WTC11 (cell line): Measurements from ENCODE around the gene NCOA1. TPM values are rescaled to one million over a fixed set of nuclear protein-coding genes. Genes with fewer than 3 reads are reported as not detected.

Experiments
- ATAC-seq: fragments of 200-7000 bp; cut with Tn5 transposase; 2 replicates; pipeline ENCODE4 v1.10.0; 2021; ENCODE audit warnings: mild to moderate bottlenecking, moderate library complexity
- CTCF ChIA-PET: fragments of 300-600 bp; sonication (Branson Sonifier 250); formaldehyde crosslinking; loops from one replicate; lab custom pipeline; 2021; ENCODE audit warnings: antibody characterized with exemption; lab: Charles Lee
- POLR2A ChIA-PET: fragments of 350-600 bp; sonication (Branson Sonifier 250); formaldehyde crosslinking; loops from one replicate; lab custom pipeline; 2021; ENCODE audit warnings: antibody characterized with exemption; lab: Charles Lee
- DNase-seq: peaks from one replicate; pipeline ENCODE4 v3.0.0; 2021; ENCODE audit warnings: low spot score
- H3K27ac Mint-ChIP-seq: 2 replicates; pipeline ENCODE4 v1.8.0; 2021; ENCODE audit warnings: mixed read lengths
- H3K27me3 Mint-ChIP-seq: 2 replicates; pipeline ENCODE4 v1.8.0; 2021; ENCODE audit warnings: low read depth, mild to moderate bottlenecking, moderate library complexity, mixed read lengths
- H3K36me3 Mint-ChIP-seq: 2 replicates; pipeline ENCODE4 v1.8.0; 2021; ENCODE audit warnings: mixed read lengths
- H3K4me1 Mint-ChIP-seq: 2 replicates; pipeline ENCODE4 v1.8.0; 2022; ENCODE audit warnings: mixed read lengths
- H3K4me3 Mint-ChIP-seq: 2 replicates; pipeline ENCODE4 v1.8.0; 2021; ENCODE audit warnings: mild to moderate bottlenecking, moderate library complexity, mixed read lengths
- H3K9me3 Mint-ChIP-seq: 2 replicates; pipeline ENCODE4 v1.8.0; 2021; ENCODE audit warnings: mixed read lengths
- EMX1 ChIP-seq: fragments of 250-450 bp; sonication (Bioruptor Pico); IDR thresholded peaks from 2 replicates; pipeline ENCODE4 v1.8.0; 2021; ENCODE audit warnings: mild to moderate bottlenecking
- FOXK1 ChIP-seq: sonication (generic); formaldehyde crosslinking; IDR thresholded peaks from 2 replicates; pipeline ENCODE4 v1.8.0; 2022; ENCODE audit warnings: mild to moderate bottlenecking, moderate library complexity, missing genetic modification reagents
- NFE2L1 ChIP-seq: sonication (generic); formaldehyde crosslinking; IDR thresholded peaks from 2 replicates; pipeline ENCODE4 v1.8.1; 2023; ENCODE audit warnings: missing genetic modification reagents
- NR1H2 ChIP-seq: sonication (generic); formaldehyde crosslinking; IDR thresholded peaks from 2 replicates; pipeline ENCODE4 v1.9.0; 2021; ENCODE audit warnings: mild to moderate bottlenecking, moderate library complexity, missing genetic modification reagents
- RORB ChIP-seq: fragments of 250-450 bp; sonication (Bioruptor Pico); IDR thresholded peaks from 2 replicates; pipeline ENCODE4 v1.9.0; 2021; ENCODE audit warnings: mild to moderate bottlenecking
- SOX15 ChIP-seq: fragments of 250-450 bp; sonication (Bioruptor Pico); IDR thresholded peaks from 2 replicates; pipeline ENCODE4 v1.9.0; 2021; ENCODE audit warnings: mild to moderate bottlenecking
- TEAD1 ChIP-seq: sonication (generic); formaldehyde crosslinking; IDR thresholded peaks from 2 replicates; pipeline ENCODE4 v1.8.0; 2022; ENCODE audit warnings: mild to moderate bottlenecking, missing genetic modification reagents
- ZNF121 ChIP-seq: sonication (generic); formaldehyde crosslinking; IDR thresholded peaks from 2 replicates; pipeline ENCODE4 v1.8.0; 2023; ENCODE audit warnings: missing genetic modification reagents
- ZNF671 ChIP-seq: fragments of 250-450 bp; sonication (Bioruptor Pico); IDR thresholded peaks from 2 replicates; pipeline ENCODE4 v1.8.0; 2021; ENCODE audit warnings: mild to moderate bottlenecking
- total RNA-seq: library from RNA; stranded (reverse); gene quantifications from 3 replicates; pipeline ENCODE4 v1.2.3, GENCODE V29; 2021
- TF ChIP-seq, protein P1 (sequence below): sonication (generic); formaldehyde crosslinking; IDR thresholded peaks from 2 replicates; pipeline ENCODE4 v1.8.1; 2023; ENCODE audit warnings: mild to moderate bottlenecking, missing genetic modification reagents
- TF ChIP-seq, protein P2 (sequence below): sonication (generic); formaldehyde crosslinking; IDR thresholded peaks from 2 replicates; pipeline ENCODE4 v1.8.0; 2022; ENCODE audit warnings: mild to moderate bottlenecking, missing genetic modification reagents
- TF ChIP-seq, protein P3 (sequence below): sonication (generic); formaldehyde crosslinking; conservative IDR thresholded peaks from 2 replicates; pipeline ENCODE4 v1.8.1; 2022; ENCODE audit warnings: mild to moderate bottlenecking, missing genetic modification reagents
- TF ChIP-seq, protein P4 (sequence below): sonication (generic); formaldehyde crosslinking; conservative IDR thresholded peaks from 2 replicates; pipeline ENCODE4 v1.8.1; 2023; ENCODE audit warnings: mild to moderate bottlenecking, low read depth, missing genetic modification reagents, moderate library complexity
- TF ChIP-seq, protein P5 (sequence below): sonication (generic); formaldehyde crosslinking; IDR thresholded peaks from 2 replicates; pipeline ENCODE4 v1.8.0; 2022; ENCODE audit warnings: mild to moderate bottlenecking, missing genetic modification reagents
- TF ChIP-seq, protein P6 (sequence below): sonication (generic); formaldehyde crosslinking; IDR thresholded peaks from 2 replicates; pipeline ENCODE4 v1.8.1; 2022; ENCODE audit warnings: missing genetic modification reagents, borderline replicate concordance
- TF ChIP-seq, protein P7 (sequence below): fragments of 250-450 bp; sonication (Bioruptor Pico); IDR thresholded peaks from 2 replicates; pipeline ENCODE4 v1.9.0; 2021; ENCODE audit warnings: mild to moderate bottlenecking

Gene NCOA1
- total RNA-seq, 1 experiment from 2014 or later = 16.9 TPM

DNA sequence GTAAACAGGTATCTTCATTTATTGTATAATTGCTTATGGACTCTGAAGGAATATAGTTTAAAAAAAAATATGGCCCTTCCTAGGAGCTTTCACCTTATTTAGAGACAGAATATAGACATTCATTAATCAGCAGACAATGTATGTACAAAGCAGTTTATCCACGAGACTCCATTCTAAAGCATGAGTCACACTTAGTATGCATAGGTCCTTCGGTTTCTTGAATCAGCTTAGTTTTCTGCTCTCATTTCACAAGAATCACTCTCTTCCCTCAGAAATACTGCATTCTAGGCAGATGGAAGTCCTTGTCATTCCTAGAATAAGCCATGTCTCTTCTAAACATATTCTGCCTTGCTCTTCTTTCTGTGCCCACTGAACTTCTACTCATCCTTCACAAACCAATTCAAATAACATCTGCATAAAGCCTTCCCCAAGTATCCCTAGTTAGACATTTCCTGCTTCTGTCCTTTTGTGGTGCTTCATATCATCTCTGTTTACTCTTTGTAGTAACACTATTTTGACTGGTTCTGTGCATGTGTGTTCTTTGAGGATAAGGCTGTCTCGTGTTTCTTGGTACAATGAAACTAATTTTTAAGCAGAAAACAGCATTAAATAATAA, 217.6 kb downstream of the NCOA1 start (continued):
- TF ChIP-seq, protein P1, sequence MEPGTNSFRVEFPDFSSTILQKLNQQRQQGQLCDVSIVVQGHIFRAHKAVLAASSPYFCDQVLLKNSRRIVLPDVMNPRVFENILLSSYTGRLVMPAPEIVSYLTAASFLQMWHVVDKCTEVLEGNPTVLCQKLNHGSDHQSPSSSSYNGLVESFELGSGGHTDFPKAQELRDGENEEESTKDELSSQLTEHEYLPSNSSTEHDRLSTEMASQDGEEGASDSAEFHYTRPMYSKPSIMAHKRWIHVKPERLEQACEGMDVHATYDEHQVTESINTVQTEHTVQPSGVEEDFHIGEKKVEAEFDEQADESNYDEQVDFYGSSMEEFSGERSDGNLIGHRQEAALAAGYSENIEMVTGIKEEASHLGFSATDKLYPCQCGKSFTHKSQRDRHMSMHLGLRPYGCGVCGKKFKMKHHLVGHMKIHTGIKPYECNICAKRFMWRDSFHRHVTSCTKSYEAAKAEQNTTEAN (CRISPR knock-in tag) = no peak
- TF ChIP-seq FOXK1 (CRISPR knock-in tag) (no peak), NR1H2 (CRISPR knock-in tag) (no peak), TEAD1 (CRISPR knock-in tag) (no peak)

DNA sequence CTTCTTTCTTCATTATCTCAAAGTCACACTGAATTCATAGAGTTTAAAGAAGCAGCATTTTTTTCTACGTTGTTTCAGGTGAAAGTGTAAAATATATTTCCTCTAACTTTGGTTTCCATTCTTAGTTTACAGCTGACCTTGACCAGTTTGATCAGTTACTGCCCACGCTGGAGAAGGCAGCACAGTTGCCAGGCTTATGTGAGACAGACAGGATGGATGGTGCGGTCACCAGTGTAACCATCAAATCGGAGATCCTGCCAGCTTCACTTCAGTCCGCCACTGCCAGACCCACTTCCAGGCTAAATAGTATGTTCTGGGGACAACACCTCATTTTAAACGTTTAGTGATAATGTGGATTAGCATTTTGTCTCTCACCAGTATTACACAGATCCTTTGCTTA, 219.8 kb downstream of the NCOA1 start:
- Mint-ChIP-seq H3K9me3 (no peaks in the 10 kb centered on the region), H3K36me3 (no peaks in the 10 kb centered on the region), H3K4me3 (no peak overlapping the region), H3K27ac (no peak overlapping the region), H3K27me3 (no peaks in the 10 kb centered on the region), H3K4me1 (peaks cover 10% of the 10 kb centered on the region)
- ATAC-seq (no peak), DNase-seq (no peak)
- TF ChIP-seq, protein P2, sequence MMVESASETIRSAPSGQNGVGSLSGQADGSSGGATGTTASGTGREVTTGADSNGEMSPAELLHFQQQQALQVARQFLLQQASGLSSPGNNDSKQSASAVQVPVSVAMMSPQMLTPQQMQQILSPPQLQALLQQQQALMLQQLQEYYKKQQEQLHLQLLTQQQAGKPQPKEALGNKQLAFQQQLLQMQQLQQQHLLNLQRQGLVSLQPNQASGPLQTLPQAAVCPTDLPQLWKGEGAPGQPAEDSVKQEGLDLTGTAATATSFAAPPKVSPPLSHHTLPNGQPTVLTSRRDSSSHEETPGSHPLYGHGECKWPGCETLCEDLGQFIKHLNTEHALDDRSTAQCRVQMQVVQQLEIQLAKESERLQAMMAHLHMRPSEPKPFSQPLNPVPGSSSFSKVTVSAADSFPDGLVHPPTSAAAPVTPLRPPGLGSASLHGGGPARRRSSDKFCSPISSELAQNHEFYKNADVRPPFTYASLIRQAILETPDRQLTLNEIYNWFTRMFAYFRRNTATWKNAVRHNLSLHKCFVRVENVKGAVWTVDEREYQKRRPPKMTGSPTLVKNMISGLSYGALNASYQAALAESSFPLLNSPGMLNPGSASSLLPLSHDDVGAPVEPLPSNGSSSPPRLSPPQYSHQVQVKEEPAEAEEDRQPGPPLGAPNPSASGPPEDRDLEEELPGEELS (CRISPR knock-in tag) = no peak
- TF ChIP-seq, protein P3, sequence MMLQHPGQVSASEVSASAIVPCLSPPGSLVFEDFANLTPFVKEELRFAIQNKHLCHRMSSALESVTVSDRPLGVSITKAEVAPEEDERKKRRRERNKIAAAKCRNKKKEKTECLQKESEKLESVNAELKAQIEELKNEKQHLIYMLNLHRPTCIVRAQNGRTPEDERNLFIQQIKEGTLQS (CRISPR knock-in tag) = no peak
- TF ChIP-seq RORB (CRISPR knock-in tag) = no peak
- TF ChIP-seq ZNF671 (CRISPR knock-in tag) = no peak
- TF ChIP-seq, protein P4, sequence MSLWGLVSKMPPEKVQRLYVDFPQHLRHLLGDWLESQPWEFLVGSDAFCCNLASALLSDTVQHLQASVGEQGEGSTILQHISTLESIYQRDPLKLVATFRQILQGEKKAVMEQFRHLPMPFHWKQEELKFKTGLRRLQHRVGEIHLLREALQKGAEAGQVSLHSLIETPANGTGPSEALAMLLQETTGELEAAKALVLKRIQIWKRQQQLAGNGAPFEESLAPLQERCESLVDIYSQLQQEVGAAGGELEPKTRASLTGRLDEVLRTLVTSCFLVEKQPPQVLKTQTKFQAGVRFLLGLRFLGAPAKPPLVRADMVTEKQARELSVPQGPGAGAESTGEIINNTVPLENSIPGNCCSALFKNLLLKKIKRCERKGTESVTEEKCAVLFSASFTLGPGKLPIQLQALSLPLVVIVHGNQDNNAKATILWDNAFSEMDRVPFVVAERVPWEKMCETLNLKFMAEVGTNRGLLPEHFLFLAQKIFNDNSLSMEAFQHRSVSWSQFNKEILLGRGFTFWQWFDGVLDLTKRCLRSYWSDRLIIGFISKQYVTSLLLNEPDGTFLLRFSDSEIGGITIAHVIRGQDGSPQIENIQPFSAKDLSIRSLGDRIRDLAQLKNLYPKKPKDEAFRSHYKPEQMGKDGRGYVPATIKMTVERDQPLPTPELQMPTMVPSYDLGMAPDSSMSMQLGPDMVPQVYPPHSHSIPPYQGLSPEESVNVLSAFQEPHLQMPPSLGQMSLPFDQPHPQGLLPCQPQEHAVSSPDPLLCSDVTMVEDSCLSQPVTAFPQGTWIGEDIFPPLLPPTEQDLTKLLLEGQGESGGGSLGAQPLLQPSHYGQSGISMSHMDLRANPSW = no peak
- no peak for TF ChIP-seq SOX15 (CRISPR knock-in tag)
- TF ChIP-seq, protein P5, sequence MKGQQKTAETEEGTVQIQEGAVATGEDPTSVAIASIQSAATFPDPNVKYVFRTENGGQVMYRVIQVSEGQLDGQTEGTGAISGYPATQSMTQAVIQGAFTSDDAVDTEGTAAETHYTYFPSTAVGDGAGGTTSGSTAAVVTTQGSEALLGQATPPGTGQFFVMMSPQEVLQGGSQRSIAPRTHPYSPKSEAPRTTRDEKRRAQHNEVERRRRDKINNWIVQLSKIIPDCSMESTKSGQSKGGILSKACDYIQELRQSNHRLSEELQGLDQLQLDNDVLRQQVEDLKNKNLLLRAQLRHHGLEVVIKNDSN = no peak
- TF ChIP-seq, protein P6, sequence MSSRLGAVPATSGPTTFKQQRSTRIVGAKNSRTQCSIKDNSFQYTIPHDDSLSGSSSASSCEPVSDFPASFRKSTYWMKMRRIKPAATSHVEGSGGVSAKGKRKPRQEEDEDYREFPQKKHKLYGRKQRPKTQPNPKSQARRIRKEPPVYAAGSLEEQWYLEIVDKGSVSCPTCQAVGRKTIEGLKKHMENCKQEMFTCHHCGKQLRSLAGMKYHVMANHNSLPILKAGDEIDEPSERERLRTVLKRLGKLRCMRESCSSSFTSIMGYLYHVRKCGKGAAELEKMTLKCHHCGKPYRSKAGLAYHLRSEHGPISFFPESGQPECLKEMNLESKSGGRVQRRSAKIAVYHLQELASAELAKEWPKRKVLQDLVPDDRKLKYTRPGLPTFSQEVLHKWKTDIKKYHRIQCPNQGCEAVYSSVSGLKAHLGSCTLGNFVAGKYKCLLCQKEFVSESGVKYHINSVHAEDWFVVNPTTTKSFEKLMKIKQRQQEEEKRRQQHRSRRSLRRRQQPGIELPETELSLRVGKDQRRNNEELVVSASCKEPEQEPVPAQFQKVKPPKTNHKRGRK (CRISPR knock-in tag) = no peak
- TF ChIP-seq NFE2L1 (CRISPR knock-in tag) = no peak
- no peak for TF ChIP-seq ZNF121 (CRISPR knock-in tag)
- TF ChIP-seq, protein P7, sequence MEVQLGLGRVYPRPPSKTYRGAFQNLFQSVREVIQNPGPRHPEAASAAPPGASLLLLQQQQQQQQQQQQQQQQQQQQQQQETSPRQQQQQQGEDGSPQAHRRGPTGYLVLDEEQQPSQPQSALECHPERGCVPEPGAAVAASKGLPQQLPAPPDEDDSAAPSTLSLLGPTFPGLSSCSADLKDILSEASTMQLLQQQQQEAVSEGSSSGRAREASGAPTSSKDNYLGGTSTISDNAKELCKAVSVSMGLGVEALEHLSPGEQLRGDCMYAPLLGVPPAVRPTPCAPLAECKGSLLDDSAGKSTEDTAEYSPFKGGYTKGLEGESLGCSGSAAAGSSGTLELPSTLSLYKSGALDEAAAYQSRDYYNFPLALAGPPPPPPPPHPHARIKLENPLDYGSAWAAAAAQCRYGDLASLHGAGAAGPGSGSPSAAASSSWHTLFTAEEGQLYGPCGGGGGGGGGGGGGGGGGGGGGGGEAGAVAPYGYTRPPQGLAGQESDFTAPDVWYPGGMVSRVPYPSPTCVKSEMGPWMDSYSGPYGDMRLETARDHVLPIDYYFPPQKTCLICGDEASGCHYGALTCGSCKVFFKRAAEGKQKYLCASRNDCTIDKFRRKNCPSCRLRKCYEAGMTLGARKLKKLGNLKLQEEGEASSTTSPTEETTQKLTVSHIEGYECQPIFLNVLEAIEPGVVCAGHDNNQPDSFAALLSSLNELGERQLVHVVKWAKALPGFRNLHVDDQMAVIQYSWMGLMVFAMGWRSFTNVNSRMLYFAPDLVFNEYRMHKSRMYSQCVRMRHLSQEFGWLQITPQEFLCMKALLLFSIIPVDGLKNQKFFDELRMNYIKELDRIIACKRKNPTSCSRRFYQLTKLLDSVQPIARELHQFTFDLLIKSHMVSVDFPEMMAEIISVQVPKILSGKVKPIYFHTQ = no peak
- TF ChIP-seq EMX1 = no peak
- CTCF ChIA-PET = no interaction called here
- POLR2A ChIA-PET = no interaction called here
